H1 (cell line): Measurements from ENCODE around the gene SLC44A1. TPM values are rescaled to one million over a fixed set of nuclear protein-coding genes. Genes with fewer than 3 reads are reported as not detected.

Experiments used
- CTCF ChIA-PET: fragments of 300-600 bp; sonication (Branson Sonifier 250); formaldehyde crosslinking; loops from one replicate; lab custom pipeline; 2021; ENCODE audit not compliant: partially characterized antibody; lab: Charles Lee
- POLR2A ChIA-PET: fragments of 300-600 bp; sonication (Branson Sonifier 250); formaldehyde crosslinking; loops from one replicate; lab custom pipeline; 2021; ENCODE audit warnings: inconsistent platforms; ENCODE audit not compliant: partially characterized antibody; lab: Charles Lee
- DNase-seq, 2 experiments: peaks; one replicate each; pipeline versions ENCODE4 v3.0.0 to v3.0.0-alpha.2; 2010 to 2022; ENCODE audit warnings: low spot score in 2 of 2, low read depth in 1 of 2, mixed read lengths in 1 of 2
- FAIRE-seq: peaks from 2 replicates; lab custom pipeline; 2011; peaks lifted over from hg19 to GRCh38; lab: Jason Lieb, UNC
- H2AFZ ChIP-seq: 2 replicates; pipeline ENCODE4 v1.8.1; 2012; ENCODE audit warnings: low read length, inconsistent platforms
- H2AK5ac ChIP-seq: 2 replicates; pipeline ENCODE4 v1.6.1; 2013; ENCODE audit warnings: low read depth, low read length
- H2BK120ac ChIP-seq: replicated peaks from 2 replicates; pipeline ENCODE3; 2013; ENCODE audit warnings: low read depth, low read length, inconsistent platforms
- H2BK12ac ChIP-seq: 2 replicates; pipeline ENCODE4 v1.6.1; 2013; ENCODE audit warnings: low read depth, low read length
- H2BK15ac ChIP-seq: 2 replicates; pipeline ENCODE4 v1.6.1; 2013; ENCODE audit warnings: low read length
- H2BK20ac ChIP-seq: 2 replicates; pipeline ENCODE4 v1.6.1; 2013; ENCODE audit warnings: low read length
- H2BK5ac ChIP-seq: 2 replicates; pipeline ENCODE4 v1.6.1; 2013; ENCODE audit warnings: low read depth, low read length
- H3K14ac ChIP-seq: 2 replicates; pipeline ENCODE4 v1.6.1; 2013; ENCODE audit warnings: inconsistent platforms; ENCODE audit not compliant: insufficient read length
- H3K18ac ChIP-seq: 2 replicates; pipeline ENCODE4 v1.6.1; 2013; ENCODE audit warnings: low read length; ENCODE audit errors: extremely low read depth
- H3K23ac ChIP-seq: 2 replicates; pipeline ENCODE4 v1.6.1; 2013; ENCODE audit warnings: inconsistent platforms; ENCODE audit not compliant: insufficient read length
- H3K23me2 ChIP-seq: 2 replicates; pipeline ENCODE4 v1.6.1; 2013; ENCODE audit warnings: low read depth, low read length
- H3K27ac ChIP-seq: 2 replicates; pipeline ENCODE4 v1.6.1; 2011; ENCODE audit warnings: low read depth, low read length, inconsistent platforms
- H3K27me3 ChIP-seq, 4 experiments: replicated peaks in 1 of 4; 1 replicate in 1 of 4; 2 replicates in 3 of 4; pipeline versions ENCODE4 v1.6.1 to v1.8.1; 2011 to 2013; ENCODE audit warnings: low read length in 3 of 4, mild to moderate bottlenecking in 3 of 4, inconsistent platforms in 2 of 4, mixed read lengths in 2 of 4, moderate library complexity in 1 of 4; ENCODE audit not compliant: control insufficient read depth in 3 of 4, insufficient read depth in 3 of 4; ENCODE audit errors: extremely low read depth in 1 of 4
- H3K36me3 ChIP-seq, 4 experiments: 2 replicates each; pipeline versions ENCODE4 v1.6.1 to v1.8.1; 2011 to 2013; ENCODE audit warnings: mild to moderate bottlenecking in 4 of 4, low read length in 3 of 4, moderate library complexity in 2 of 4, control low read depth in 1 of 4, inconsistent platforms in 1 of 4; ENCODE audit not compliant: insufficient read depth in 4 of 4, control insufficient read depth in 2 of 4
- H3K4ac ChIP-seq: replicated peaks from 2 replicates; pipeline ENCODE3; 2013; ENCODE audit warnings: low read length, low read depth, mixed read lengths, inconsistent platforms; ENCODE audit not compliant: insufficient read length
- H3K4me1 ChIP-seq, 4 experiments: replicated peaks in 1 of 4; 1 replicate in 1 of 4; 2 replicates in 3 of 4; pipeline versions ENCODE4 v1.6.1 to v1.8.1; 2011 to 2013; ENCODE audit warnings: low read length in 3 of 4, inconsistent platforms in 2 of 4, mixed read lengths in 1 of 4; ENCODE audit not compliant: insufficient read depth in 4 of 4, control insufficient read depth in 3 of 4
- H3K4me2 ChIP-seq, 2 experiments: 2 replicates each; pipeline versions ENCODE4 v1.6.1 to v1.8.1; 2011 to 2013; ENCODE audit warnings: low read depth in 2 of 2, low read length in 2 of 2, control low read depth in 1 of 2, inconsistent platforms in 1 of 2, mild to moderate bottlenecking in 1 of 2; ENCODE audit not compliant: insufficient read depth in 1 of 2
- H3K4me3 ChIP-seq, 4 experiments: fragments of 200-600, 300-600 bp in 1 of 4; sonication (generic), shearing (Covaris generic), sonication (Bioruptor Twin) in 1 of 4; 2 replicates each; pipeline versions ENCODE4 v1.5.1 to v1.8.1; 2011 to 2016; ENCODE audit warnings: low read length in 4 of 4, low read depth in 3 of 4, control low read depth in 2 of 4, inconsistent platforms in 2 of 4, mild to moderate bottlenecking in 2 of 4, mixed read lengths in 1 of 4, moderate library complexity in 1 of 4; ENCODE audit not compliant: insufficient read depth in 2 of 4; ENCODE audit errors: extremely low read depth in 1 of 4
- H3K56ac ChIP-seq: replicated peaks from 2 replicates; pipeline ENCODE3; 2013; ENCODE audit warnings: low read depth, mild to moderate bottlenecking, mixed read lengths, low read length, inconsistent platforms; ENCODE audit not compliant: insufficient read length
- H3K79me1 ChIP-seq: 2 replicates; pipeline ENCODE4 v1.6.1; 2013; ENCODE audit warnings: low read depth, low read length, control low read depth
- H3K79me2 ChIP-seq, 2 experiments: 2 replicates each; pipeline versions ENCODE4 v1.6.1 to v1.8.1; 2012 to 2013; ENCODE audit warnings: low read length in 2 of 2, mild to moderate bottlenecking in 2 of 2, inconsistent platforms in 1 of 2; ENCODE audit not compliant: insufficient read depth in 2 of 2, control insufficient read depth in 1 of 2
- H3K9ac ChIP-seq, 4 experiments: replicated peaks in 1 of 4; 1 replicate in 1 of 4; 2 replicates in 3 of 4; pipeline versions ENCODE4 v1.6.1 to v1.8.1; 2011 to 2013; ENCODE audit warnings: low read depth in 3 of 4, low read length in 3 of 4, control low read depth in 2 of 4, mild to moderate bottlenecking in 2 of 4, moderate library complexity in 2 of 4, inconsistent platforms in 1 of 4; ENCODE audit errors: extremely low read depth in 1 of 4
- H3K9me3 ChIP-seq, 2 experiments: 2 replicates each; pipeline versions ENCODE4 v1.6.1 to v1.8.1; 2012 to 2013; ENCODE audit warnings: mild to moderate bottlenecking in 2 of 2, moderate library complexity in 2 of 2, control low read depth in 1 of 2, inconsistent platforms in 1 of 2, low read depth in 1 of 2, low read length in 1 of 2, mixed read lengths in 1 of 2; ENCODE audit not compliant: insufficient read depth in 2 of 2
- H4K20me1 ChIP-seq, 2 experiments: replicated peaks in 1 of 2; 2 replicates each; pipeline versions ENCODE3 to v1.8.1; 2011 to 2013; ENCODE audit warnings: inconsistent platforms in 2 of 2, low read length in 2 of 2, mild to moderate bottlenecking in 1 of 2; ENCODE audit not compliant: insufficient read depth in 2 of 2, control insufficient read depth in 1 of 2
- H4K5ac ChIP-seq: 2 replicates; pipeline ENCODE4 v1.6.1; 2013; ENCODE audit warnings: low read length, low read depth, mixed read lengths, inconsistent platforms; ENCODE audit not compliant: insufficient read length
- H4K8ac ChIP-seq: 2 replicates; pipeline ENCODE4 v1.8.0; 2013; ENCODE audit warnings: mild to moderate bottlenecking, moderate library complexity, low read length, inconsistent platforms; ENCODE audit not compliant: insufficient read depth; ENCODE audit errors: extremely low read depth
- H4K91ac ChIP-seq: replicated peaks from 2 replicates; pipeline ENCODE3; 2013; ENCODE audit warnings: low read length, mixed read lengths, inconsistent platforms; ENCODE audit not compliant: insufficient read length
- CTCF ChIP-seq, 3 experiments: IDR thresholded peaks; 1 replicate in 2 of 3; 2 replicates in 1 of 3; pipeline versions ENCODE4 v1.5.1 to v1.6.1; 2011; ENCODE audit warnings: low read length in 3 of 3, mild to moderate bottlenecking in 3 of 3, inconsistent platforms in 2 of 3, low read depth in 1 of 3, moderate library complexity in 1 of 3; ENCODE audit not compliant: insufficient read depth in 1 of 3; ENCODE audit errors: control extremely low read depth in 1 of 3
- E2F6 ChIP-seq: IDR thresholded peaks from 2 replicates; pipeline ENCODE4 v1.6.1; 2012; ENCODE audit warnings: inconsistent platforms
- EP300 ChIP-seq, 2 experiments: IDR thresholded peaks; 1 replicate in 1 of 2; 2 replicates in 1 of 2; pipeline ENCODE4 v1.6.1; 2011 to 2012; ENCODE audit warnings: low read depth in 2 of 2, low read length in 2 of 2, mild to moderate bottlenecking in 2 of 2, borderline replicate concordance in 1 of 2, inconsistent platforms in 1 of 2, moderate library complexity in 1 of 2
- GABPA ChIP-seq: IDR thresholded peaks from 2 replicates; pipeline ENCODE4 v1.6.1; 2011; ENCODE audit warnings: mild to moderate bottlenecking, low read length, moderate library complexity, borderline replicate concordance; ENCODE audit not compliant: insufficient read depth
- HDAC2 ChIP-seq, 2 experiments: fragments of 300-600 bp in 1 of 2; sonication (generic) in 1 of 2; IDR thresholded peaks; 2 replicates each; pipeline ENCODE4 v1.6.1; 2011 to 2012; ENCODE audit warnings: low read depth in 2 of 2, low read length in 2 of 2, mild to moderate bottlenecking in 2 of 2, moderate library complexity in 2 of 2, borderline replicate concordance in 1 of 2, inconsistent platforms in 1 of 2
- JUND ChIP-seq: IDR thresholded peaks from 2 replicates; pipeline ENCODE4 v1.6.1; 2011; ENCODE audit warnings: mild to moderate bottlenecking, improper control_type of control experiment, low read length
- KDM1A ChIP-seq: fragments of 200-600, 300-600 bp; sonication (generic); IDR thresholded peaks from 2 replicates; pipeline ENCODE4 v1.7.1; 2016; ENCODE audit warnings: mild to moderate bottlenecking, low read length, borderline replicate concordance
- MAFK ChIP-seq: IDR thresholded peaks from 2 replicates; pipeline ENCODE4 v1.6.1; 2012; ENCODE audit warnings: low read depth, mild to moderate bottlenecking, improper control_type of control experiment, low read length
- POLR2A ChIP-seq, 2 experiments: IDR thresholded peaks; 1 replicate in 1 of 2; 2 replicates in 1 of 2; pipeline ENCODE4 v1.6.1; 2011; ENCODE audit warnings: low read depth in 2 of 2, low read length in 2 of 2, mild to moderate bottlenecking in 2 of 2; ENCODE audit errors: control extremely low read depth in 1 of 2
- RXRA ChIP-seq: IDR thresholded peaks from 2 replicates; pipeline ENCODE4 v1.6.1; 2011; ENCODE audit warnings: low read depth, mild to moderate bottlenecking, low read length, moderate library complexity; ENCODE audit not compliant: insufficient read depth
- YY1 ChIP-seq: IDR thresholded peaks from 2 replicates; pipeline ENCODE4 v1.6.1; 2011; ENCODE audit warnings: low read depth, mild to moderate bottlenecking, low read length
- polyA plus RNA-seq, 7 experiments: library from polyadenylated mRNA; depleted of rRNA in 3 of 7; stranded (reverse) in 5 of 7; unstranded in 2 of 7; fragments of >200 nt in 5 of 7; fragments of 200-250 nt in 2 of 7; gene quantifications; 1 replicate in 5 of 7; 2 replicates in 1 of 7; 4 replicates in 1 of 7; pipeline versions ENCODE4 v1.2.1 to v1.2.3, GENCODE V29; 2011 to 2013; ENCODE audit warnings: missing spikeins in 2 of 7, mixed read lengths in 2 of 7
- total RNA-seq: library from RNA; stranded (reverse); fragmentation: NEBNext Ultra II Directional; extraction: Animal tissue kit (Norgen Biotek cat#: 25700); gene quantifications from 2 replicates; pipeline ENCODE4 v1.2.1, GENCODE V29; 2021

The SLC44A1 gene
- total and polyA plus RNA-seq, 2 of the 8 experiments (the other 6 are each of a cell fraction or from before 2014, with no cell fraction given) = 30.5 to 71.2 TPM

GRCh38 chr9:105439428-105439827, 195.0 kb downstream of the SLC44A1 start:
- Histone ChIP-seq H2BK5ac (no peak overlapping the region), H3K56ac (no peak overlapping the region), H2BK20ac (no peak overlapping the region), H4K20me1 (no peaks in the 10 kb centered on the region), H3K18ac (no peak overlapping the region), H2BK120ac (no peak overlapping the region), H3K14ac (no peak overlapping the region), H3K27ac (no peak overlapping the region), H3K9me3 (no peaks in the 10 kb centered on the region; a peak in 1 of 4 replicates), H2AFZ (no peak overlapping the region), H4K8ac (no peak overlapping the region), H3K4me1 (no peaks in the 10 kb centered on the region), H3K23ac (no peak overlapping the region), H3K4me3 (no peak overlapping the region), H3K4me2 (no peak overlapping the region), H2AK5ac (no peak overlapping the region), H3K9ac (no peak overlapping the region), H4K91ac (no peak overlapping the region)
- ChIA-PET CTCF (no interaction called here), POLR2A (no interaction called here)
- FAIRE-seq = no peak
- TF ChIP-seq CTCF (IDR thresholded peaks at IDR 0.05; ENCODE audit: control extremely low read depth in 1 of 3, insufficient read depth in 1 of 3, low read depth in 1 of 3, low read length in 3 of 3) (no peak), JUND (no peak), EP300 (IDR thresholded peaks at IDR 0.05; ENCODE audit: borderline replicate concordance in 1 of 2, low read depth in 2 of 2, low read length in 2 of 2) (no peak), HDAC2 (IDR thresholded peaks at IDR 0.05; ENCODE audit: borderline replicate concordance in 1 of 2, low read depth in 2 of 2, low read length in 2 of 2) (no peak), GABPA (no peak), RXRA (no peak), MAFK (no peak), E2F6 (no peak), KDM1A (no peak), POLR2A (IDR thresholded peaks at IDR 0.05; ENCODE audit: control extremely low read depth in 1 of 2, low read depth in 2 of 2, low read length in 2 of 2) (no peak), YY1 (no peak)
- TF ChIP-seq, all 59 proteins: peak for 0
- DNase-seq = no peak
- H3K23me2 ChIP-seq = no peaks in the 10 kb centered on the region
- no peaks in the 10 kb centered on the region for H3K79me2 ChIP-seq
- no peak overlapping the region for H2BK15ac ChIP-seq
- no peaks in the 10 kb centered on the region for H3K27me3 ChIP-seq
- H4K5ac ChIP-seq = no peak overlapping the region
- no peaks in the 10 kb centered on the region for H3K79me1 ChIP-seq
- no peaks in the 10 kb centered on the region for H3K36me3 ChIP-seq
- no peak overlapping the region for H3K4ac ChIP-seq
- no peak overlapping the region for H2BK12ac ChIP-seq
